ENCODE measurements around the gene HSPA8. TPM values are rescaled to one million over a fixed set of nuclear protein-coding genes. Genes with fewer than 3 reads are reported as not detected.

Gene HSPA8
- total and polyA plus RNA-seq, 2 experiments from 2014 or later, result 826 to 2,903 TPM

GRCh38 chr11:123063826-123064657 is 2.1 kb upstream of the HSPA8 start:
- Histone ChIP-seq H2AFZ (no peak overlapping the region), H3K36me3 (ENCODE audit: insufficient read depth) (peaks cover 22% of the 10 kb centered on the region), H4K20me1 (replicated peaks; ENCODE audit: insufficient read depth) (peaks cover 26% of the 10 kb centered on the region), H3K79me2 (replicated peaks; ENCODE audit: insufficient read depth) (peaks cover 62% of the 10 kb centered on the region), H3K27me3 (ENCODE audit: insufficient read depth) (no peaks in the 10 kb centered on the region), H3K4me2 (peak overlapping the region; percentile 82), H3K4me3 (peak overlapping the region; percentile 99), H3K4me1 (ENCODE audit: insufficient read depth) (peaks cover 35% of the 10 kb centered on the region), H3F3A (replicated peaks; ENCODE audit: low read depth) (peaks cover 28% of the 10 kb centered on the region), H3K9me2 (ENCODE audit: insufficient read depth) (no peaks in the 10 kb centered on the region), H3K27ac (ENCODE audit: low read depth) (peak overlapping the region; percentile 99)
- ATAC-seq (no peak), DNase-seq (ENCODE audit: low spot score) (no peak)
- Mint-ChIP-seq H3K36me3 (ENCODE audit: low read depth) (peaks cover 36% of the 10 kb centered on the region), H3K4me3 (peak overlapping the region; percentile 100), H3K4me1 (peaks cover 39% of the 10 kb centered on the region), H3K27me3 (ENCODE audit: insufficient read depth, low read depth, poor library complexity) (peaks cover 29% of the 10 kb centered on the region), H3K9me3 (peaks cover 16% of the 10 kb centered on the region; the same call in 2 of the 3 replicates), H3K27ac (peak overlapping the region; percentile 98)
- TF ChIP-seq ZNF462 (CRISPR knock-in tag; IDR thresholded peaks at IDR 0.05), result no peak
- TF ChIP-seq CTCF (conservative IDR thresholded peaks at IDR 0.05; ENCODE audit: low read depth in 2 of 2), result no peak
